Stimulated activated CD8-positive, alpha-beta memory T cell treated with anti-CD3 and anti-CD28 coated beads, Interleukin-7, amount 100 ng/mL, for 24 hours (primary cell): ENCODE data around the gene ARHGEF7.
"Not testable (repeated sequence)": the region's sequence is repeated elsewhere in the genome, so short reads cannot be mapped to it uniquely, and the experiment has no call there.

Experiments
- DNase-seq: peaks from one replicate; pipeline ENCODE4 v3.0.0-alpha.2; 2020; ENCODE audit warnings: low read depth

The ARHGEF7 gene

GRCh38 chr13:111115061-111115964 is at the start of gene ARHGEF7:
Gene ARHGEF7 (plus strand): TSS chr13:111115310. CDS start chr13:111115527, 217 bp downstream.
- no peak for DNase-seq

- no peak for DNase-seq
Observed at GRCh38 chr13:111065698-111066097, 49.4 kb upstream of the ARHGEF7 start.

GRCh38 chr13:111066544-111066943 is 48.6 kb upstream of the ARHGEF7 start:
- DNase-seq, result no peak

GRCh38 chr13:111068009-111068350 is 47.1 kb upstream of the ARHGEF7 start:
- no peak for DNase-seq

- not testable (repeated sequence) for DNase-seq
Observed at GRCh38 chr13:111071120-111071519, 44.0 kb upstream of the ARHGEF7 start.

GRCh38 chr13:111071526-111071925 is 43.6 kb upstream of the ARHGEF7 start:
- not testable (repeated sequence) for DNase-seq

GRCh38 chr13:111074826-111075225 is 40.3 kb upstream of the ARHGEF7 start:
- DNase-seq, result no peak

GRCh38 chr13:111076155-111077013 is 38.7 kb upstream of the ARHGEF7 start:
- no peak for DNase-seq

GRCh38 chr13:111079375-111079774 is 35.7 kb upstream of the ARHGEF7 start:
- no peak for DNase-seq

- no peak for DNase-seq
Observed at GRCh38 chr13:111080642-111081041, 34.5 kb upstream of the ARHGEF7 start.

- DNase-seq, result no peak
Observed at GRCh38 chr13:111082240-111082639, 32.9 kb upstream of the ARHGEF7 start.

- DNase-seq, result not testable (repeated sequence)
Observed at GRCh38 chr13:111082769-111083168, 32.3 kb upstream of the ARHGEF7 start.

- DNase-seq, result not testable (repeated sequence)
Observed at GRCh38 chr13:111083693-111084092, 31.4 kb upstream of the ARHGEF7 start.

GRCh38 chr13:111090169-111090568 is 24.9 kb upstream of the ARHGEF7 start:
- no peak for DNase-seq

- no peak for DNase-seq
Observed at GRCh38 chr13:111092685-111093084, 22.4 kb upstream of the ARHGEF7 start.

- DNase-seq, result no peak
Observed at GRCh38 chr13:111093136-111093535, 22.0 kb upstream of the ARHGEF7 start.

GRCh38 chr13:111093634-111094033 is 21.5 kb upstream of the ARHGEF7 start:
- DNase-seq, result no peak

- DNase-seq, result no peak
Observed at GRCh38 chr13:111095031-111095840, 19.9 kb upstream of the ARHGEF7 start.

- no peak for DNase-seq
Observed at GRCh38 chr13:111095911-111096501, 19.1 kb upstream of the ARHGEF7 start.

GRCh38 chr13:111099290-111099689 is 15.8 kb upstream of the ARHGEF7 start:
- DNase-seq, result no peak

- no peak for DNase-seq
Observed at GRCh38 chr13:111110054-111110453, 5.1 kb upstream of the ARHGEF7 start.
